Neural crest cell (in vitro differentiated cells): Measurements from ENCODE around the gene GP5. TPM values are rescaled to one million over a fixed set of nuclear protein-coding genes. Genes with fewer than 3 reads are reported as not detected.

Experiments used
- DNase-seq: peaks from one replicate; pipeline ENCODE4 v3.0.0; 2021; ENCODE audit warnings: low read depth, mixed read lengths, low spot score
- H3K27ac Mint-ChIP-seq: one replicate; pipeline ENCODE4 v1.8.0; 2021; ENCODE audit warnings: mild to moderate bottlenecking, mixed read lengths; ENCODE audit not compliant: unreplicated experiment
- H3K27me3 Mint-ChIP-seq: 2 replicates; pipeline ENCODE4 v1.8.0; 2021; ENCODE audit warnings: low read depth, mild to moderate bottlenecking, mixed read lengths
- H3K36me3 Mint-ChIP-seq: 2 replicates; pipeline ENCODE4 v1.8.0; 2021; ENCODE audit warnings: low read depth, mild to moderate bottlenecking, mixed read lengths
- H3K4me1 Mint-ChIP-seq: 2 replicates; pipeline ENCODE4 v1.8.0; 2021; ENCODE audit warnings: mixed read lengths
- H3K4me3 Mint-ChIP-seq: one replicate; pipeline ENCODE4 v1.8.0; 2021; ENCODE audit warnings: mild to moderate bottlenecking, mixed read lengths
- H3K9me3 Mint-ChIP-seq: 2 replicates; pipeline ENCODE4 v1.8.0; 2021; ENCODE audit warnings: mixed read lengths
- total RNA-seq: library from RNA; stranded (reverse); gene quantifications from 2 replicates; pipeline ENCODE4 v1.2.1, GENCODE V29; 2021
- TF ChIP-seq, protein P1 (sequence below): fragments of 200-600 bp; sonication (generic); conservative IDR thresholded peaks from 2 replicates; pipeline ENCODE4 v1.5.0; 2021; ENCODE audit warnings: antibody characterized with exemption, mild to moderate bottlenecking

GP5 gene
- total RNA-seq, 1 donor from 2014 or later: not detected

DNA sequence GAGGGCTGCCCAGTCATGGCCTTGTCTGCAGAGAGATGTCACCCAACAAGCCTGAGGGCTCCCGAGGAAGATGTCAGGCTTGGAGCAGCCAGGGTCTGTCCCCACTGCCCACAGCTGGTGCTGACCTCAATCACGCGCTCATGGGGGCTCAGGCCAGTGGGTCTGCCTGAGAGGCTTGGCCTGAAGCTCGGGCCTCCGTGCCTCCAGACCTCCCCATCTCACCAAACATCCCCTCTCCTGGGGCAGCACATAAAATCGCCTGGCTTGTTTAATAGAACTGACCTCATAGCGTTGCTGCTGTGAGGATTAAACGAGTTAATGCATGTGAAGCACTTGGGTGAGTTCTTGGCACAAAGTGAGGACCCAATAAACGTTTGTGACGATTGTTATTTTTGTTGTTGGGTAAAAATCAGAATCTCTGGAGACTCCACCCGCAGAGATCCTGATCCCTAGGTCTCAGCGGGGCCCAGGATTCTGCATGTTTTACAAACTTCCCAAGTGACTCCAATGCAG lies 33.0 kb downstream of the GP5 start:
- Mint-ChIP-seq H3K4me3 (no peak overlapping the region), H3K4me1 (peaks cover 10% of the 10 kb centered on the region), H3K27ac (no peak overlapping the region), H3K9me3 (no peaks in the 10 kb centered on the region), H3K36me3 (no peaks in the 10 kb centered on the region), H3K27me3 (peaks cover 43% of the 10 kb centered on the region)
- TF ChIP-seq, protein P1, sequence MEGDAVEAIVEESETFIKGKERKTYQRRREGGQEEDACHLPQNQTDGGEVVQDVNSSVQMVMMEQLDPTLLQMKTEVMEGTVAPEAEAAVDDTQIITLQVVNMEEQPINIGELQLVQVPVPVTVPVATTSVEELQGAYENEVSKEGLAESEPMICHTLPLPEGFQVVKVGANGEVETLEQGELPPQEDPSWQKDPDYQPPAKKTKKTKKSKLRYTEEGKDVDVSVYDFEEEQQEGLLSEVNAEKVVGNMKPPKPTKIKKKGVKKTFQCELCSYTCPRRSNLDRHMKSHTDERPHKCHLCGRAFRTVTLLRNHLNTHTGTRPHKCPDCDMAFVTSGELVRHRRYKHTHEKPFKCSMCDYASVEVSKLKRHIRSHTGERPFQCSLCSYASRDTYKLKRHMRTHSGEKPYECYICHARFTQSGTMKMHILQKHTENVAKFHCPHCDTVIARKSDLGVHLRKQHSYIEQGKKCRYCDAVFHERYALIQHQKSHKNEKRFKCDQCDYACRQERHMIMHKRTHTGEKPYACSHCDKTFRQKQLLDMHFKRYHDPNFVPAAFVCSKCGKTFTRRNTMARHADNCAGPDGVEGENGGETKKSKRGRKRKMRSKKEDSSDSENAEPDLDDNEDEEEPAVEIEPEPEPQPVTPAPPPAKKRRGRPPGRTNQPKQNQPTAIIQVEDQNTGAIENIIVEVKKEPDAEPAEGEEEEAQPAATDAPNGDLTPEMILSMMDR: no peak
- no peak for DNase-seq

DNA sequence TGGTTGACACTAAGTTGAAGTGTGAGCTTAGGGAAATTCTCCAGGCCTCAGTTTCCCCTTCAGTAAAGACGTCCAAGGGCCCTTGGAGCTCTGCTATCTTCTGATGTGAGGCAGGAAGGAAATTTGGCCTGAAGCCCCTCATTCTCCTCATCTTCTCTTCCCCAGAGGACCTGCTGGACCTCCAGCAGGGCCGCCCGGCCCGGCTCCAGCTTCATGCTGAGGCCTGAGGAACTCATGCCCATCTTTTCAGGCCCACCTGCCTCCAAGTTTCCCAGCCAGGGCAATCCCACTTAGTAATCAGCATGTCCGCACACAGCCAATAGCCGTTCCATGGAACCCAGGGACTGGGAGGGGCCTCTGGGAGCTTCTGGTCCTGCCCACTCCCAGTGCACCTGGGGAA lies 33.5 kb downstream of the GP5 start:
- Mint-ChIP-seq H3K4me3 (no peak overlapping the region), H3K27ac (no peak overlapping the region), H3K9me3 (no peaks in the 10 kb centered on the region), H3K4me1 (peaks cover 7% of the 10 kb centered on the region), H3K27me3 (peaks cover 39% of the 10 kb centered on the region), H3K36me3 (no peaks in the 10 kb centered on the region)
- DNase-seq: no peak
- TF ChIP-seq, protein P1: no peak

DNA sequence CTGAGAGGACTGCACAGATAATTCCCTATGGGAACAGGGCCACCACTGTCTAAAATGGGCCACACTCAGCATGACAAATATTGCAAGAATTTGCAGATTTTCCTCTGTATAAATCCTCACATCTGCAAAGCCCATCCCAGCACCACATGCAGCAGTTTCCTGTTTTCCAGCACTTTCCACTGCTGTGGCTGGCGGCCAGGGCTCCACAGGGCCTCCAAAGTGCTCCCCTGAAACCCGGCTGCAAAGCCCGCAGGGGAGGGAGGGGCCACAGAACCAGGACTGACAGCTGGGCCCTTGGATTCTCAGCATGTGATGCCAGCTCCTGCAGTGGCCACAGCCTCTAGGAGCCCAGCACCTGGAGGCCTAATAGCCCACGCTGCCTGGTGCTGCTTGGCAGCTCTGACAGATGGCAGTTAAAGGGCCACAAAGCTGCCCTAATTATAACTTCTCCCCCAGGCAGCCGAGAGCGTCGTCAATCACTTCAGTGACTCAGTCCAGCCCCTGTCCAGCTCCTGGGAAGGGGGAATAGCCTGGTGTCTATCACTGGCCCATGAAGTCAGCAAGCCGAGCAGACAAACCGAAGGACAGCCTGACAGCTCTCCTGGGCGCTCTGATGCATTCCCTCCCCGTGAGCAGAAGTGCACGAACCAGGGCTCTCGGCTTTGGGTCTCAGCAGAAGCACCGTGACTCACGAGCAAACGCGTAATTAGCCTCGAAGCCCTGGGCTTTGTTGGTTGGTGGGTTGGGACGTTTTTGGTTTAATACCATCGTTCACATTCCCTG lies 34.2 kb downstream of the GP5 start:
- TF ChIP-seq, protein P1: no peak
- no peak for DNase-seq
- Mint-ChIP-seq H3K9me3 (no peaks in the 10 kb centered on the region), H3K27ac (no peak overlapping the region), H3K27me3 (peaks cover 32% of the 10 kb centered on the region), H3K4me3 (no peak overlapping the region), H3K36me3 (no peaks in the 10 kb centered on the region), H3K4me1 (peaks cover 2% of the 10 kb centered on the region)

DNA sequence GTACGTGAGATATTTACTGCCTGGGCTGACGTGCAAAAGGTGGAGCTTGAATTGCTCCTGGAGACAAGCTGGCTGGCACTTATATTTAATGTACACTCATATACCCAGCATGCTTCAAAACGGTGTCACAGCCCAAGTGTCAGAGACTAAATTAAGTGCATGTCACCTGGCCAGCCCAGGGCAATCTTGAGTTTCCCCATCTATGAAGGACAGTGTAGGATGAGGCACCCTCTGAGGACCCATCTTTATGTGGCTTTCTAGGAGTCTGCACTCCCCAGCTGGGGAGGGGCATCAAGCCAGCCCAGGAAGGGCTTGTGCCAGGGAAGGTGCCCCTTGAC lies 34.8 kb downstream of the GP5 start:
- DNase-seq: no peak
- H3K4me1 Mint-ChIP-seq: no peaks in the 10 kb centered on the region
- H3K9me3 Mint-ChIP-seq: no peaks in the 10 kb centered on the region
- H3K4me3 Mint-ChIP-seq: no peak overlapping the region
- H3K27ac Mint-ChIP-seq: no peak overlapping the region
- H3K36me3 Mint-ChIP-seq: no peaks in the 10 kb centered on the region
- TF ChIP-seq, protein P1: no peak
- H3K27me3 Mint-ChIP-seq: peaks cover 26% of the 10 kb centered on the region

DNA sequence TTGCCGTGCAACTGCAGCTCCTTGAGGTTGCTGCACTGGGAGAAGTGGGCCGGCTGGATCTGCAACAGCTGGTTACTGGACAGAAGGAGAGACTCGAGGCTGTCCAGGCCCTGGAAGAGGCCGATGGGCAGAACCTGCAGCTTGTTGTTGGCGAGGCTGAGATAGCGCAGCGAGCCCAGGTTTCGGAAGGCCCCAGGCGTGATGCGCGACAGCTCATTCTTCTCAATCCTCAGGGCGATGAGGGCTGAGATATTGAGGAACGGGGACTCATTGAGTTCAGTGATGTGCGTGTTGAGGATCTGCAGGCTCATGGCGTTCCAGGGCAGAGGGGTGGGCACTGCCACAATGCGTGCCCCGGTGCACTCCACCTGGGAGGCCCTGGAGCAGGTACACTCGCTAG lies 38.5 kb downstream of the GP5 start:
- Mint-ChIP-seq H3K4me3 (no peak overlapping the region), H3K27me3 (peaks cover 16% of the 10 kb centered on the region), H3K36me3 (no peaks in the 10 kb centered on the region), H3K9me3 (no peaks in the 10 kb centered on the region), H3K27ac (no peak overlapping the region), H3K4me1 (peaks cover 6% of the 10 kb centered on the region)
- DNase-seq: no peak
- TF ChIP-seq, protein P1: no peak
